OCI-LY3 (cell line): Measurements from ENCODE around the gene GHRHR.

Source experiments
- H2AFZ ChIP-seq: fragments of 200-600, 300-600 bp; shearing (Covaris generic); 2 replicates; pipeline ENCODE4 v1.6.0; 2014; ENCODE audit warnings: antibody characterized with exemption, low read depth, low read length
- H3K27ac ChIP-seq: fragments of 200-600, 300-600 bp; sonication (generic); 2 replicates; pipeline ENCODE4 v1.5.1; 2014; ENCODE audit warnings: mild to moderate bottlenecking, low read length, moderate library complexity, mixed read lengths
- H3K27me3 ChIP-seq: fragments of 200-600, 300-600 bp; sonication (generic); 2 replicates; pipeline ENCODE4 v1.6.1; 2014; ENCODE audit warnings: low read depth, low read length, mixed read lengths
- H3K36me3 ChIP-seq: fragments of 200-600, 300-600 bp; sonication (generic); replicated peaks from 2 replicates; pipeline ENCODE3; 2014; ENCODE audit warnings: low read depth, low read length, mixed read lengths
- H3K4me1 ChIP-seq: fragments of 300-600, 200-600 bp; sonication (generic); 2 replicates; pipeline ENCODE4 v1.6.1; 2014; ENCODE audit warnings: low read length, mixed read lengths
- H3K4me2 ChIP-seq: fragments of 200-600, 300-600 bp; sonication (generic); 2 replicates; pipeline ENCODE4 v1.6.1; 2014; ENCODE audit warnings: low read length, mixed read lengths
- H3K4me3 ChIP-seq: fragments of 300-600, 200-600 bp; sonication (generic); 2 replicates; pipeline ENCODE4 v1.5.1; 2014; ENCODE audit warnings: antibody characterized with exemption, mild to moderate bottlenecking, low read length, moderate library complexity
- H3K79me2 ChIP-seq: fragments of 300-600, 200-600 bp; shearing (Covaris generic); 2 replicates; pipeline ENCODE4 v1.6.1; 2014; ENCODE audit warnings: mild to moderate bottlenecking, low read length, mixed read lengths
- H3K9ac ChIP-seq: fragments of 300-600, 200-600 bp; shearing (Covaris generic); 2 replicates; pipeline ENCODE4 v1.6.0; 2014; ENCODE audit warnings: mild to moderate bottlenecking, low read length, moderate library complexity
- H3K9me3 ChIP-seq: fragments of 200-600, 300-600 bp; shearing (Covaris generic); 2 replicates; pipeline ENCODE4 v1.6.1; 2014; ENCODE audit warnings: low read length, mixed read lengths; ENCODE audit not compliant: insufficient read depth
- H4K20me1 ChIP-seq: fragments of 200-600, 300-600 bp; sonication (generic); 2 replicates; pipeline ENCODE4 v1.6.1; 2016; ENCODE audit warnings: low read length, mixed read lengths; ENCODE audit not compliant: insufficient read depth
- CTCF ChIP-seq: fragments of 200-600, 300-600 bp; sonication (generic); IDR thresholded peaks from 2 replicates; pipeline ENCODE4 v1.5.1; 2014; ENCODE audit warnings: antibody characterized with exemption, low read length, low read depth
- EZH2phosphoT487 ChIP-seq: fragments of 200-600 bp; shearing (Covaris generic); IDR thresholded peaks from 2 replicates; pipeline ENCODE4 v1.6.1; 2018; ENCODE audit warnings: antibody characterized with exemption, mixed run types, low read depth

Gene GHRHR

GRCh38 chr7:30920021-30920583 lies 43.7 kb upstream of the GHRHR start:
- Histone ChIP-seq H3K4me2 (no peak overlapping the region), H3K4me1 (no peaks in the 10 kb centered on the region), H3K27me3 (no peaks in the 10 kb centered on the region), H3K36me3 (no peaks in the 10 kb centered on the region), H4K20me1 (no peaks in the 10 kb centered on the region), H3K79me2 (no peaks in the 10 kb centered on the region), H3K9me3 (no peaks in the 10 kb centered on the region), H2AFZ (no peak overlapping the region), H3K27ac (no peak overlapping the region), H3K9ac (no peak overlapping the region), H3K4me3 (no peak overlapping the region)
- no peak for TF ChIP-seq CTCF
- TF ChIP-seq EZH2phosphoT487: no peak

GRCh38 chr7:30920584-30921539 lies 42.9 kb upstream of the GHRHR start:
- no peak overlapping the region for H3K4me2 ChIP-seq

GRCh38 chr7:30921540-30922401 lies 42.0 kb upstream of the GHRHR start:
- H4K20me1 ChIP-seq: no peaks in the 10 kb centered on the region
- H3K27ac ChIP-seq: no peak overlapping the region
- no peak overlapping the region for H3K4me2 ChIP-seq
- no peaks in the 10 kb centered on the region for H3K36me3 ChIP-seq
- H3K9ac ChIP-seq: no peak overlapping the region
- H3K4me3 ChIP-seq: no peak overlapping the region
- TF ChIP-seq CTCF (no peak), EZH2phosphoT487 (no peak)
- H3K9me3 ChIP-seq: no peaks in the 10 kb centered on the region
- H3K27me3 ChIP-seq: no peaks in the 10 kb centered on the region
- H3K79me2 ChIP-seq: no peaks in the 10 kb centered on the region
- H2AFZ ChIP-seq: no peak overlapping the region
- no peaks in the 10 kb centered on the region for H3K4me1 ChIP-seq

More at GRCh38 chr7:30920584-30921539, 42.9 kb upstream of the GHRHR start:
- Histone ChIP-seq H3K4me3 (no peak overlapping the region), H3K9me3 (no peaks in the 10 kb centered on the region), H3K9ac (no peak overlapping the region), H3K27me3 (no peaks in the 10 kb centered on the region), H2AFZ (no peak overlapping the region), H3K79me2 (no peaks in the 10 kb centered on the region), H3K36me3 (no peaks in the 10 kb centered on the region), H4K20me1 (no peaks in the 10 kb centered on the region), H3K27ac (no peak overlapping the region), H3K4me1 (no peaks in the 10 kb centered on the region)
- TF ChIP-seq CTCF (no peak), EZH2phosphoT487 (no peak)

DNA sequence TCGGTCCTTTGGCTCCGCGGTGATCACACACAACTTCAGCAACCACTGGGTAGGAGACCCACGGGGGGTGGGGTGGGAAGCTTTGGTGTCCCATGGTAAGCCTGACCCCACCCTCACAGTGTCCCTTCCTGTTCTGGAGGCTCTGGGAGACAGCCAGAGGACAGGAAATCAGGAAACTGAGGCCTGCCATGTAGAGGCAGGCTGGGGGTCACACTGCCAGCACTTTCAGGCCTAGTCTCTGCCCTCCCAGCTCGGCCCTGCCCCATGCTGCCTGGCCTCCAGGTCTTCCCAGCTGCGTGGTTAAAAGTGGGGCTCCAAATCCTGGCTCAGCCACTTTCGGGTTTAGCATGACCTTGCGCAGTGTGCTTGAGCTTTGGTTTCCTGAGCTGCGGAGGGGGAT lies 41.2 kb upstream of the GHRHR start:
- H3K9me3 ChIP-seq: no peaks in the 10 kb centered on the region
- no peak overlapping the region for H2AFZ ChIP-seq
- no peak overlapping the region for H3K4me2 ChIP-seq
- H3K79me2 ChIP-seq: no peaks in the 10 kb centered on the region
- H4K20me1 ChIP-seq: no peaks in the 10 kb centered on the region
- H3K4me3 ChIP-seq: no peak overlapping the region
- no peak overlapping the region for H3K27ac ChIP-seq
- H3K36me3 ChIP-seq: no peaks in the 10 kb centered on the region
- no peak overlapping the region for H3K9ac ChIP-seq
- H3K4me1 ChIP-seq: no peaks in the 10 kb centered on the region
- TF ChIP-seq CTCF: no peak
- no peak for TF ChIP-seq EZH2phosphoT487
- no peaks in the 10 kb centered on the region for H3K27me3 ChIP-seq
